Spleen (tissue), 11 donors: ENCODE data around the gene CDX1. TPM values are rescaled to one million over a fixed set of nuclear protein-coding genes. Genes with fewer than 3 reads are reported as not detected.

Experiments
- DNase-seq: peaks from one replicate; pipeline ENCODE4 v3.0.0-alpha.2; 2020
- H3K27ac ChIP-seq, 8 donors: fragments of 200-600 bp; sonication (generic) in 7 of 8; 1 replicate in 4 of 8; 2 replicates in 4 of 8; pipeline versions ENCODE4 v1.5.0 to v1.8.0; 2016 to 2021; ENCODE audit warnings: inconsistent platforms in 4 of 8, mild to moderate bottlenecking in 4 of 8, moderate library complexity in 1 of 8
- H3K27me3 ChIP-seq, 7 donors: fragments of 200-600 bp; sonication (generic) in 6 of 7; replicated peaks in 1 of 7; 1 replicate in 4 of 7; 2 replicates in 3 of 7; pipeline versions ENCODE4 v1.5.0 to v1.8.0; 2016 to 2021; ENCODE audit warnings: inconsistent platforms in 3 of 7, mild to moderate bottlenecking in 1 of 7
- H3K36me3 ChIP-seq, 6 donors: fragments of 200-600 bp; sonication (generic) in 5 of 6; 1 replicate in 4 of 6; 2 replicates in 2 of 6; pipeline versions ENCODE4 v1.5.0 to v1.8.0; 2016 to 2021; ENCODE audit warnings: inconsistent platforms in 2 of 6
- H3K4me1 ChIP-seq, 6 donors: fragments of 200-600 bp; sonication (generic) in 5 of 6; 1 replicate in 3 of 6; 2 replicates in 3 of 6; pipeline versions ENCODE4 v1.5.0 to v1.8.0; 2016 to 2021; ENCODE audit warnings: inconsistent platforms in 3 of 6
- H3K4me3 ChIP-seq, 8 donors: fragments of 200-600 bp; sonication (generic) in 7 of 8; 1 replicate in 4 of 8; 2 replicates in 4 of 8; pipeline versions ENCODE4 v1.5.0 to v1.8.0; 2016 to 2021; ENCODE audit warnings: inconsistent platforms in 4 of 8, mild to moderate bottlenecking in 4 of 8, moderate library complexity in 2 of 8
- H3K9me3 ChIP-seq, 8 donors: fragments of 200-600 bp; sonication (generic) in 7 of 8; 1 replicate in 4 of 8; 2 replicates in 4 of 8; pipeline versions ENCODE4 v1.5.0 to v1.8.0; 2016 to 2021; ENCODE audit warnings: inconsistent platforms in 4 of 8
- CTCF ChIP-seq, 11 experiments: fragments of 200-600 bp in 7 of 11; fragments of 450-650 bp in 4 of 11; sonication (generic) in 4 of 11; IDR thresholded peaks in 8 of 11; conservative IDR thresholded peaks in 3 of 11; 1 replicate in 7 of 11; 2 replicates in 4 of 11; pipeline versions ENCODE4 v1.4.0 to v1.8.0; 2016 to 2021; ENCODE audit warnings: antibody characterized with exemption in 11 of 11, inconsistent platforms in 4 of 11, mild to moderate bottlenecking in 1 of 11
- POLR2A ChIP-seq, 3 donors: fragments of 450-650 bp; IDR thresholded peaks; one replicate each; pipeline ENCODE4 v1.5.1; 2017; ENCODE audit warnings: antibody characterized with exemption in 3 of 3, mild to moderate bottlenecking in 1 of 3
- POLR2AphosphoS5 ChIP-seq, 3 donors: sonication (generic); formaldehyde crosslinking; IDR thresholded peaks; one replicate each; pipeline ENCODE4 v1.5.1; 2017; ENCODE audit warnings: antibody characterized with exemption in 3 of 3
- WGBS, 5 donors: extraction: QIAGEN DNeasy Blood & Tissue Kit in 3 of 5; methylation state at CpG; one replicate each; pipeline versions ENCODE4 v1.1.5 to v1.1.7; 2013 to 2018; 5-methylcytosine and 5-hydroxymethylcytosine counted together
- intact Hi-C: fragments of 100-400 bp; cut with DNase I; formaldehyde crosslinking; loops from one replicate; pipeline ENCODE4 v1.15.0; 2023; ENCODE audit warnings: low total_unique reads
- polyA plus RNA-seq, 3 donors: library from polyadenylated mRNA; stranded (reverse); fragments of 200-250 nt; gene quantifications; one replicate each; pipeline ENCODE4 v1.2.1, GENCODE V29; 2013
- total RNA-seq, 7 donors: library from RNA; depleted of rRNA in 3 of 7; stranded (reverse); fragments of >200 nt in 3 of 7; fragmentation: NEBNext Ultra II Directional in 4 of 7; extraction: Animal tissue kit (Norgen Biotek cat#: 25700) in 4 of 7; gene quantifications; one replicate each; pipeline versions ENCODE4 v1.1.0 to v1.2.1, GENCODE V29; 2016 to 2021
- donor health status: healthy with polysubstance abuse.
- donor health status: DM: no; HTN: no; CAD: no; lungs with moderate emphysema.
- donor health status: DM: no; HTN: no; CAD: no.
- donor health status: Bipolar disorder and iron deficiency.
- donor health status: healthy.
- donor health status: DM: no; HTN: no; CAD: no.
- donor health status: DM: yes; HTN: yes; CAD: no.

CDX1 gene
- total and polyA plus RNA-seq, 10 donors, result 0.25 to 1.3 (median 0.41) TPM; not detected in 5

DNA sequence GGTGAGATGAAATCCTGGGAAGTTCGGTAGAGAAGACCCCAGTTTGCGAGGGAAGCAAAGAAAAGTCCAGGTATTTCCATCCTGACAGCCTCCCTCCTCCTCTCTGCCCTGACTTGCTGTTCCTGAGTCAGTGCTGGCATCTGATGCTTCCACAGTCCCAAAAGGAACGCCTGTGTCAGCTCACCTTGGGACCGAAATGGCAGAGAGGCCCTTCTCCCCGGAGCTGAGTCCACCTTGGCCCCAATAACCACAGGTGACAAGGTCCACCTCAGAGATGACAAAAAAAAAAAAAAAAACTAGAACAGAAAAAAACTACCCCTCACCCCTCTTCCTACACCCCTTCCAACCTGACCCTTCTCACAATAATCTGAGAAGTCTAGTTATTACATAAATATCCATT lies 54.9 kb downstream of the CDX1 start:
- Histone ChIP-seq H3K27ac (no peak overlapping the region), H3K4me3 (no peak overlapping the region), H3K9me3 (no peaks in the 10 kb centered on the region), H3K36me3 (no peaks in the 10 kb centered on the region), H3K27me3 (peaks cover 0 to 35% (median 0%) of the 10 kb centered on the region in 7 donors), H3K4me1 (peaks cover 0 to 8% (median 0%) of the 10 kb centered on the region in 6 donors)
- 83 to 91% (median 86%) methylated on average over 5 of the region's 5 CpGs for WGBS, 5 donors
- DNase-seq, result no peak
- intact Hi-C loops, result no loop called here
- TF ChIP-seq POLR2A (IDR thresholded peaks at IDR 0.05), result no peak
- TF ChIP-seq POLR2AphosphoS5 (IDR thresholded peaks at IDR 0.05), result no peak
- TF ChIP-seq CTCF (IDR thresholded peaks at IDR 0.05 in 8 of 11, conservative IDR thresholded peaks at IDR 0.05 in 3 of 11), result no peak

GRCh38 chr5:150222906-150223305 lies 56.3 kb downstream of the CDX1 start:
- intact Hi-C loops, result no loop called here
- Histone ChIP-seq H3K4me3 (no peak overlapping the region), H3K27me3 (peaks cover 0 to 21% (median 0%) of the 10 kb centered on the region in 7 donors), H3K9me3 (no peaks in the 10 kb centered on the region), H3K4me1 (peaks cover 0 to 5% (median 0%) of the 10 kb centered on the region in 6 donors), H3K36me3 (no peaks in the 10 kb centered on the region), H3K27ac (no peak overlapping the region)
- WGBS, 5 donors, result 85 to 96% (median 94%) methylated on average over 5 to 21 of the region's 21 CpGs
- no peak for DNase-seq
- TF ChIP-seq POLR2A (IDR thresholded peaks at IDR 0.05) (no peak), POLR2AphosphoS5 (IDR thresholded peaks at IDR 0.05) (no peak), CTCF (IDR thresholded peaks at IDR 0.05 in 8 of 11, conservative IDR thresholded peaks at IDR 0.05 in 3 of 11) (no peak)

GRCh38 chr5:150223474-150223873 lies 56.9 kb downstream of the CDX1 start:
- Histone ChIP-seq H3K36me3 (no peaks in the 10 kb centered on the region), H3K9me3 (no peaks in the 10 kb centered on the region), H3K4me3 (no peak overlapping the region), H3K27ac (no peak overlapping the region), H3K27me3 (peaks cover 0 to 19% (median 0%) of the 10 kb centered on the region in 7 donors), H3K4me1 (no peaks in the 10 kb centered on the region)
- DNase-seq, result no peak
- TF ChIP-seq CTCF (IDR thresholded peaks at IDR 0.05 in 8 of 11, conservative IDR thresholded peaks at IDR 0.05 in 3 of 11) (no peak), POLR2A (IDR thresholded peaks at IDR 0.05) (no peak), POLR2AphosphoS5 (IDR thresholded peaks at IDR 0.05) (no peak)
- intact Hi-C loops, result no loop called here
- WGBS, 5 donors, result 81 to 91% (median 91%) methylated on average over 7 of the region's 7 CpGs

DNA sequence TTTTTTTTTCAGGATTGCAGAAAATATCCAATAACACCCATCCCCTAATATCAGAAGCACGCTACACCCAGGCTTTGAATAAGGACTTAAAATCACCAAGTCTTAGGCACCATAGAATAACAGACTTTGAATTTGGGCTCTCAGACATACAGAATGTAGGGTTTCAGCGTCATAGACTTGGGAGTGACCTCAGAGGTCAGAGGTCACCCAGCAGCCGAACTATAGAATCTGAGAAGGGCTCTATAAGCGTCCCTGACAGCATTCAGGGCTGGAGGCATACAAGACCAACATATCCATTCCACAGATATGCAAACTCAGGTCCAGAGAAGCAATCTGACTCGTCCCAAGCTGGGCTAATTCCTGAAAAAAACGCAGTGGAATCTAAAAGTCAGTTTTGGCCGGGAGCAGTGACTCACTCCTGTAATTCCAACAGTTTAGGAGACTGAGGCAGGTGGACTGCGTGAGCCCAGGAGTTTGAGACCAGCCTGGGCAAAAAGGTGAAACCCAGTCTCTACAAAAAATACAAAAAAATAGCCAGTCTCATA lies 58.0 kb downstream of the CDX1 start:
- WGBS, 5 donors, result 64 to 81% (median 74%) methylated on average over 8 of the region's 8 CpGs
- DNase-seq, result no peak
- no peaks in the 10 kb centered on the region for H3K36me3 ChIP-seq
- peaks cover 0 to 11% (median 0%) of the 10 kb centered on the region in 7 donors for H3K27me3 ChIP-seq
- no peak overlapping the region for H3K27ac ChIP-seq
- no peaks in the 10 kb centered on the region for H3K4me1 ChIP-seq
- H3K9me3 ChIP-seq, result no peaks in the 10 kb centered on the region
- intact Hi-C loops, result no loop called here
- TF ChIP-seq POLR2A (IDR thresholded peaks at IDR 0.05) (no peak), CTCF (IDR thresholded peaks at IDR 0.05 in 8 of 11, conservative IDR thresholded peaks at IDR 0.05 in 3 of 11) (no peak), POLR2AphosphoS5 (IDR thresholded peaks at IDR 0.05) (no peak)
- no peak overlapping the region for H3K4me3 ChIP-seq
